Measurements from ENCODE around the gene HBG1.
A peak's percentile ranks its signal among the peaks of the same experiment; 100 is the strongest.

The HBG1 gene

DNA sequence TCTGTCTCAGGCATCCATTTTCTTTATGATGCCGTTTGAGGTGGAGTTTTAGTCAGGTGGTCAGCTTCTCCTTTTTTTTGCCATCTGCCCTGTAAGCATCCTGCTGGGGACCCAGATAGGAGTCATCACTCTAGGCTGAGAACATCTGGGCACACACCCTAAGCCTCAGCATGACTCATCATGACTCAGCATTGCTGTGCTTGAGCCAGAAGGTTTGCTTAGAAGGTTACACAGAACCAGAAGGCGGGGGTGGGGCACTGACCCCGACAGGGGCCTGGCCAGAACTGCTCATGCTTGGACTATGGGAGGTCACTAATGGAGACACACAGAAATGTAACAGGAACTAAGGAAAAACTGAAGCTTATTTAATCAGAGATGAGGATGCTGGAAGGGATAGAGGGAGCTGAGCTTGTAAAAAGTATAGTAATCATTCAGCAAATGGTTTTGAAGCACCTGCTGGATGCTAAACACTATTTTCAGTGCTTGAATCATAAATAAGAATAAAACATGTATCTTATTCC is 31.0 kb upstream of the HBG1 start:
- peak; percentile 11 for DNase-seq
- H3K4me3 ChIP-seq (ENCODE audit: low read depth, low read length), result no peak overlapping the region
- H3K9me3 ChIP-seq, result no peaks in the 10 kb centered on the region
- no peaks in the 10 kb centered on the region for H3K36me3 ChIP-seq
- no peaks in the 10 kb centered on the region for H3K4me1 ChIP-seq
- H3K27me3 ChIP-seq, result no peaks in the 10 kb centered on the region
- TF ChIP-seq, protein P1, sequence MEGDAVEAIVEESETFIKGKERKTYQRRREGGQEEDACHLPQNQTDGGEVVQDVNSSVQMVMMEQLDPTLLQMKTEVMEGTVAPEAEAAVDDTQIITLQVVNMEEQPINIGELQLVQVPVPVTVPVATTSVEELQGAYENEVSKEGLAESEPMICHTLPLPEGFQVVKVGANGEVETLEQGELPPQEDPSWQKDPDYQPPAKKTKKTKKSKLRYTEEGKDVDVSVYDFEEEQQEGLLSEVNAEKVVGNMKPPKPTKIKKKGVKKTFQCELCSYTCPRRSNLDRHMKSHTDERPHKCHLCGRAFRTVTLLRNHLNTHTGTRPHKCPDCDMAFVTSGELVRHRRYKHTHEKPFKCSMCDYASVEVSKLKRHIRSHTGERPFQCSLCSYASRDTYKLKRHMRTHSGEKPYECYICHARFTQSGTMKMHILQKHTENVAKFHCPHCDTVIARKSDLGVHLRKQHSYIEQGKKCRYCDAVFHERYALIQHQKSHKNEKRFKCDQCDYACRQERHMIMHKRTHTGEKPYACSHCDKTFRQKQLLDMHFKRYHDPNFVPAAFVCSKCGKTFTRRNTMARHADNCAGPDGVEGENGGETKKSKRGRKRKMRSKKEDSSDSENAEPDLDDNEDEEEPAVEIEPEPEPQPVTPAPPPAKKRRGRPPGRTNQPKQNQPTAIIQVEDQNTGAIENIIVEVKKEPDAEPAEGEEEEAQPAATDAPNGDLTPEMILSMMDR (IDR thresholded peaks at IDR 0.05; ENCODE audit: low read depth, low read length), result no peak

DNA sequence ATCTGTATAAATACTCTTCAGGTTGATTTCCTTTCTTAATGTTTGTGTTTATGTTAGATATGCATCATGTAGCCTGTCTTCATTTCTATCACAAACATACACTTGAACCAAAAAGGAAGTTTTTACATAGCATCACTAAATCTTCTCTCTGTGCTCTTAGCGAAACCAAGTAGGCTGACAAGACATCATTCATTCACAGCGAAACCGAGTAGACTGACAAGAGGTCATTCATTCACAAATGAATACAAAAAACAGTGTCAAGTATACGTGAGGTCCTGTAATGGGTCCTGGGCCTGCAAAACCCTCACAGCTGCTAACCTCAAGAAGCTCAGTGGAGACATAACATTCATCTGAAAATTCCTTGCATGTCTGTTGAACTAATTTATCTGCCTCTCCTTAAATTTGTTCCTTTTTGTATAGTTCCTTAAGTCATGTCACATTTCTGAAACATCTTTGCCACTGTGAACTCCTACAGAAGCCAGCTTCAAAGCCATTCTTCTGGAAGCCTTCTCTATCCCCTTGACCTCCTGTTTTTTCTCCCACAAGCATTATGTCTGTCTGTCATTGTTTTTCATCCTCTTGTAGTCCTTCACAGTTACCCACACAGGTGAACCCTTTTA is 29.9 kb upstream of the HBG1 start:
- Histone ChIP-seq H3K4me1 (no peaks in the 10 kb centered on the region), H3K36me3 (no peaks in the 10 kb centered on the region), H3K4me3 (ENCODE audit: low read depth, low read length) (no peak overlapping the region), H3K9me3 (no peaks in the 10 kb centered on the region), H3K27me3 (no peaks in the 10 kb centered on the region)
- TF ChIP-seq, protein P1 (IDR thresholded peaks at IDR 0.05; ENCODE audit: low read depth, low read length), result no peak
- no peak for DNase-seq

DNA sequence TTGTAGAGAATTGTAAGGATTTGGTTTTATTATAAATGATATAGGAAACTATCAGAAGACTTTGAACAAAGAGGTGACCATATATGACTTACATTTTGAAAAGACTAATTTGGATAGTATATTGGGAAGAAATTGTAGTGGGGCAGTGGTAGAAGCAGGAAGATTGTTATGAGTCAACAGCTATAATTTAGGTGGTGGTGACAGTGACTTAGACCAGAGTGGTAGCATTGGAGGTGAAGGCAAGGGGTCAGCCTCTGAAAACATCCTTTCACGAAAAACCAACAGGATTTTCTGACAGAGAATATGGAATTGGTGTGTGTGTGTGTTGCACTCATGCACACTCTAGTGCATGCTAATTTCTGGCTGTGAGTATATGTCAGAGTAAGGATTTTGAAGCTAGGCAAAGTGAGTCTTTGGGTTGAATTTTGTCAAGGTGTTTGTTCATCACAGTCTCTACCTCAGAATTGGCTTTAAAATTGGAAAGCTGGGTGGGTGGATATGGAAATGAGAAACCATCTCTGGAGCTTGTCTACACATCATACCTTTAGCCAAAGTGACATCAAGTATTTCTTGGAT is 28.2 kb upstream of the HBG1 start:
- Histone ChIP-seq H3K4me1 (no peaks in the 10 kb centered on the region), H3K36me3 (no peaks in the 10 kb centered on the region), H3K27me3 (no peaks in the 10 kb centered on the region), H3K9me3 (no peaks in the 10 kb centered on the region), H3K4me3 (ENCODE audit: low read depth, low read length) (no peak overlapping the region)
- TF ChIP-seq, protein P1 (IDR thresholded peaks at IDR 0.05; ENCODE audit: low read depth, low read length), result no peak
- no peak for DNase-seq

- Histone ChIP-seq H3K36me3 (no peaks in the 10 kb centered on the region), H3K27me3 (no peaks in the 10 kb centered on the region), H3K4me1 (no peaks in the 10 kb centered on the region), H3K4me3 (ENCODE audit: low read depth, low read length) (no peak overlapping the region), H3K9me3 (no peaks in the 10 kb centered on the region)
- TF ChIP-seq, protein P1 (IDR thresholded peaks at IDR 0.05; ENCODE audit: low read depth, low read length), result no peak
- no peak for DNase-seq
These were observed 27.0 kb upstream of the HBG1 start for GRCh38 chr11:5276697-5277096.

- H3K4me3 ChIP-seq (ENCODE audit: low read depth, low read length), result no peak overlapping the region
- no peaks in the 10 kb centered on the region for H3K4me1 ChIP-seq
- no peaks in the 10 kb centered on the region for H3K27me3 ChIP-seq
- no peaks in the 10 kb centered on the region for H3K36me3 ChIP-seq
- DNase-seq, result no peak
- TF ChIP-seq, protein P1 (IDR thresholded peaks at IDR 0.05; ENCODE audit: low read depth, low read length), result no peak
- H3K9me3 ChIP-seq, result no peaks in the 10 kb centered on the region
These were observed 25.9 kb upstream of the HBG1 start for GRCh38 chr11:5275369-5276110.

- H3K4me1 ChIP-seq, result no peaks in the 10 kb centered on the region
- DNase-seq, result no peak
- H3K4me3 ChIP-seq (ENCODE audit: low read depth, low read length), result no peak overlapping the region
- H3K36me3 ChIP-seq, result no peaks in the 10 kb centered on the region
- TF ChIP-seq, protein P1 (IDR thresholded peaks at IDR 0.05; ENCODE audit: low read depth, low read length), result no peak
- no peaks in the 10 kb centered on the region for H3K9me3 ChIP-seq
- no peaks in the 10 kb centered on the region for H3K27me3 ChIP-seq
These were observed 24.7 kb upstream of the HBG1 start for GRCh38 chr11:5274395-5274794.
